Right forelimb (tissue), 1 donor: ENCODE measurements around the gene GLOD5.
"Not testable (repeated sequence)": the region's sequence is repeated elsewhere in the genome, so short reads cannot be mapped to it uniquely, and the experiment has no call there.

Source experiments
- DNase-seq: peaks from one replicate; pipeline ENCODE4 v3.0.0-alpha.2; 2018

GLOD5 gene

DNA sequence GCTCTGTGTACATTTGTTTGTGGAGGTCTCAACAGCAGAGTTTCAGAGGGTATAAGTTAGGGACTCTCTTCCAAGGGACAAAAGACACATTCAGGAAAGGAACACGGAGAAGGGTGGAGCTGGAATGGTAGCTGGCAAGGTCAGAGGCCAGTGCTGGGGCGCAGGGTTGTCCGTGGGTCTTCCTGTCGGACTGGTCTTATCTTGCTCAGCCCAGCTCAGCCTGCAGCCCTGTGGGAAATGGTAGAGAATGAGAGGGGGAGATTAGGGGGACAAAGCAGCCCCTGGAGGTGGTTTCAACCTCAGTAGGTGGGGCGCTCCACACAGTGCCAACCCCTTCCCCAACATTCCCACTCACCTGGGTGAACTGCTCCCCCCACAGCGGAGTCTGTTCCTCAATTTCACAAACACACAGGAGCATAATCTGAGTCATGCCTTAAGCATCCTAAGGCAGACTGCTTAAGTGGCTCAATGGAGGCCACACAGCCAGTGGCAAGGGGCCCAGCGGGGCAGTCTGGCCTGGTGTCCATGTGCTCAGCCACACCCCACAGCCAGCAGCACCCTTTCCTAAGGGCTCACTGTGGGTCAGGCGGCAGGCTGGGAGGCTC lies 33.5 kb downstream of the GLOD5 start:
- DNase-seq, result no peak

DNA sequence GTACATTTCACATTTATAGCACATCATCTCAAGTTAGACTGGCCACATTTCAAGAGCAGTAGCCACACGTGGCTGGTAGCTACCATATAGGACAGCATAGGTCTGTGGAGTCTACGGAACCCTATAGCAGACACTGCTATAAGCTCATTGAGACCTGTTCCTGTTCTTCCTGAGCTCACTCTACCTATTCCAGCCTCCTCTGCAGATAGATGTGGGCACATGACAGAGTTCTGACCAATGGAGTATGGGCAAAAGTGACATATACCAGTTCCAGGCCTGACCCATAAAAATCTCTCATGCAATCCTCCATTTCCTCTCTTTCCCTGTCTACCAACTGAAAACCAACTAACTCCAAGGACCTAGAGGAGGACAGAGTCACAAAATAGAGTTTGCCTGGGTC lies 36.8 kb downstream of the GLOD5 start:
- no peak for DNase-seq

DNA sequence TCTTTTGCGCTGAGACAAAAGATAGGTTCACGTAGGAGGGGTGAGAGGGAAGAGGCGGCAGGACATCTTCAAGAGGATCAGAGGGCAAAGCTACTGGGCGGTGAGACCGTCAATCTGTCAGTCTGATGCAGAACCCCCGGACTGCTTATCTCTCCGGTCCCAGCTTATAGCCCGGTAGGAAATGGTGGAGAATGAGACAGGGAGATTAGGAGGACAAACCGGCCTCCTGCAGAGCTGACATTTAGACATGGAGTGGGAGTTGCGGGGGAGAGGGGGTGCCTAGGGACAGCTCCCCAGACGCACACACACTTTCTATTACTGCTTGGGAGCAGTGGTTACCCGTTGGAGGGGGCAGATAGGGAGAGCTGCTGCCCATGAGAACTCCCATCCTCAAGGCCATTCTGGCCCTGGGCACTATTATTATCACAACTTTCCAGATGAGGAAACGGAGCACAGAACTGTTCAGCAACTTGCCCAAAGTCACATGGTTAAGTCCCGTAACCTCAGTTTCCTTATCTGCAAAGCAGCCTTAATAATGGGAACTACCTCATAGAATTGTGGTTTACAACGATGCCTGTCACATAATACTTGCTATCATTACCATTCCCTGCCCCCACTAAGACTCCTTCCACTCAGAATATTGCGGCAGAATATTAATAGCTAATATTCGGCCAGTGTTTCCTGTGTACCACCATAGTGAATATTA lies 39.2 kb downstream of the GLOD5 start:
- no peak for DNase-seq

DNA sequence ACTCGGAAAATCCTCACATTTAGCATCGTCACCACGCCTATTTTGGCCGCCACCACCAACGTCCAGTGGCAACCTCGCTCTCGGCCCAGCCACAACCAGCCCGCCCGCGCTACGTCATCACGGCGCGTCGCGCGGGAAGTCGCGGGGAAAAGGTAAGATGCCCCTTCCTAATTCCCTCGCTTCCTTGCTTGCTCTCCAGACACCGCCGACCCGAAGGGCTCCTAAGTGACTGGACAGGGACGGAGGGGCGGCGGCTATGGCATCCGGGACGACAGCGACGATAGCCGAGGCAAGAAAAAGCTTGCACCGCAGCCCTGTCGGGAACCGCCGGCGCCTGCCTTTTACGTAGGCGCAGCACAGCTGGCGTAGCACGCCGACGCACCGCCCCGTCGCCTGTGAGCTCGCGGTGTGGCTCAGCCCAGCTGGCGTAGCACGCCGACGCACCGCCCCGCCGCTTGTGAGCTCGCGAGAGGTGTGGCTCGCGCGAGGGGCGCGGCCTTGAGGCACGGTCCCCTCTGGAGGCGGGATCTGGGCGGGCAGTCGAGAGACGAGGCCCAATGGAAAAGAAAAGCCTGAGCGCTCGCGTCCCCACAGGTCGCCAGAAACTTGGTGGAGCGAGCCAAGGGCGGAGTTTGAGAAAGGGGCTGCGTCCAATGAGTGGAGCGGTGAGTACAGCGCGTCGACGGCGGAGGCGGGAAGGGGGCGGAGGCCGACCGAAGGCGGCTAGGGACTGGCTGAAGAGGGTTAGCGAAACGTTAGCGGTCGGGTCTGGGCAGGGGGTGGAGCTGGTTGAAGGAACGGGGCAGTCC lies 39.9 kb downstream of the GLOD5 start, which contains the start of gene HDAC6:
TSS of gene HDAC6 (plus strand) at position 788 of the 809 bp plus-strand sequence. CDS start 626 bp downstream, outside the sequence.
- DNase-seq, result peak; percentile 94

DNA sequence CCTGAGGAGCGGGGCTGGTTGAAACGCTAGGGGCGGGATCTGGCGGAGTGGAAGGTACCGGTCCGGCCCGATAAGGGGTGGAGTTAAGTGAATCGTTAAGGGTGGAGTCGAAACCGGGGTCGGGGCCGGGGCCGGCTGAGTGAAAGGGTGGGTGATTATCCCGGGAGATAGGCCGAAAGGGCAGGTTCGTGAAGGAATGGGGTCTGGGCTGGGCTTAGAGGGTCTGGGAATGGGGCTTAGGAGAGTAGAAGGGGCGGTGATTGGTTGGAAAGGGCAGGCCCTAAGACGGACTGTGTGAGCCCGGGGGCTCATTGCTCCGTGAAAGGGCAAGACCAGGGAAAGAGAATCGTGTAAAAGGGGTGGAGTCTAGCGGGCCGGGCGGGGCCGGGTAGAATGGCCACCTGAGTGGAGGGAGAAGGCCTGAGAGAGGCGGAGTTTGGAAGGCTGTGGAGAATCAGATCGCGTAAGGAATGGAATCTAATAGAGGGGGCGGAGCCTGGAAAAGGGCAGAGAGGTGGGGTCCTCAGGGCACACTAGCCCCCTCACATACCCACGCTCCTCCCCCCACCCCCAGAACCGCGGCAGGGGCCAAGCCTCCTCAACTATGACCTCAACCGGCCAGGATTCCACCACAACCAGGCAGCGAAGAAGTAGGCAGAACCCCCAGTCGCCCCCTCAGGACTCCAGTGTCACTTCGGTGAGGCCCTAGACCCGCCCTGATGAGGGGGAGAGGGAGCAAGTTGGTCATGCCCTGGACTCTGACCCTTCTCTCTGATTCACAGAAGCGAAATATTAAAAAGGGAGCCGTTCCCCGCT lies 40.8 kb downstream of the GLOD5 start:
- peak; percentile 79 for DNase-seq

DNA sequence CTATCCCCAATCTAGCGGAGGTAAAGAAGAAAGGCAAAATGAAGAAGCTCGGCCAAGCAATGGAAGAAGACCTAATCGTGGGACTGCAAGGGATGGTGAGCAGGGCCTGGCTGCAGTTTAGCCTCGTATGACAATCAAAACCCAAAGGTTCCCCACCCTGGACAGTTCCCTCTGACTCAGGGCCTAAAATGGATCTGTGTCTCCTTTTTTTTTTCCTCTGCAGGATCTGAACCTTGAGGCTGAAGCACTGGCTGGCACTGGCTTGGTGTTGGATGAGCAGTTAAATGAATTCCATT lies 41.3 kb downstream of the GLOD5 start:
- DNase-seq, result no peak

DNA sequence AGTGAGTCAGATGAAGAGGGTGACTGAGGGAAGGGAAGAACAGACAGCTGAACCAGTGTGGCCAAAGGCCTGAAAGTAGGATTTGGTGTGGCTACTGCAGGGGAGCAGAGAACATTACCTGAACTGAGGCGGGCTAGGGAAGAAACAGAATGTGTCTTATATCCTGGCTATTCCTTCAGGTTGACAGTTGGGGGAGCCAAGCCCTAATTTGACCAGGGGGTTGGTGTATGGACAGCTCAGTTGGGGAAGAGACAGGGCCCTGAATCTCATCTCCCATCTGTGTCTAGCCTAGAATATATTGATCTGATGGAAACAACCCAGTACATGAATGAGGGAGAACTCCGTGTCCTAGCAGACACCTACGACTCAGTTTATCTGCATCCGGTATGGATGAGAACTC lies 44.5 kb downstream of the GLOD5 start:
- DNase-seq, result no peak

DNA sequence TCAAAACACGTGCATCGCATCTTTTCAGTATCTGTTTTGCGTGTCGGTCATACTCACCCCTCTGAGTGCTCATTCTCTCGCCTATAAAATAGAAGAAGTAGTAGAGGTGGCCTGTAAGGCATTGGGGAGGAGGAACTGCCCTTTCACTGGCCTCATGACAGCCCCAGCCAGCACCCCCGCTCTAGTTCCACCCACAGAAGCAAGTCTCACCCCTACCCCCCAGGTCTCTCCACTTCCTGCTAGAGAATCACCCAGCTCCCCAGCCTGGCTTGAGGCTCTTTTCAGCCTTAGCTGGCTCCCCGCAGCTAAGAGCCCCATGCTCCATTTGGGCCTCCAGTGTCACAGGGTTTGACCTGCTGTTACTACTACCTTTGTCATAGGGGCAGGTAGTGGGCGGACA lies 52.1 kb downstream of the GLOD5 start:
- no peak for DNase-seq

DNA sequence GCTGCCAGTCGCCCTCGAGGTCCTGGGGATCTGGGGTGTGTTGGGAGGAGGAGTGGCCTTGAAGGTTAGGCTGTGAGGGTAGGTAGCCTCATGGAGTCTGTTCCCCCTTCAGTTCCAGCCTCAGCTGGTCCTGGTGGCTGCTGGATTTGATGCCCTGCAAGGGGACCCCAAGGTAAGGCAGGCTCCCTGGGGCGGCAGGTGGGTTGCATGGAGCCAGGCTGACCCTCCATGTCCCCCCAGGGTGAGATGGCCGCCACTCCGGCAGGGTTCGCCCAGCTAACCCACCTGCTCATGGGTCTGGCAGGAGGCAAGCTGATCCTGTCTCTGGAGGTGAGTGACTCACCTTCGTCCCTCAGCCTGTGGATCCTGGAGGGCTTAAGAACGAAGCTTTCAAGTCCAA lies 53.2 kb downstream of the GLOD5 start:
- no peak for DNase-seq

DNA sequence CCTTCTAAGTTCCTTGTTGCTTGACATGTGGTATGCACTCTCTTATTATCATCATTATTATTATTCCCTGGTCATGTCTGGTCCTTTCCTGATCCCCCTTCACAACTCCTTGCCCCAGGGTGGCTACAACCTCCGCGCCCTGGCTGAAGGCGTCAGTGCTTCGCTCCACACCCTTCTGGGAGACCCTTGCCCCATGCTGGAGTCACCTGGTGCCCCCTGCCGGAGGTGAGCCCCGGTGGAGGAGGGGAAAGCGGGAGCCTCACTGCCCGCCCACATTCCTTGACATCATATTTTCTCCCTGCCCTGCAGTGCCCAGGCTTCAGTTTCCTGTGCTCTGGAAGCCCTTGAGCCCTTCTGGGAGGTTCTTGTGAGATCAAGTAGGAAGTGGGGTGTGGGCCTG lies 53.7 kb downstream of the GLOD5 start:
- DNase-seq, result no peak

DNA sequence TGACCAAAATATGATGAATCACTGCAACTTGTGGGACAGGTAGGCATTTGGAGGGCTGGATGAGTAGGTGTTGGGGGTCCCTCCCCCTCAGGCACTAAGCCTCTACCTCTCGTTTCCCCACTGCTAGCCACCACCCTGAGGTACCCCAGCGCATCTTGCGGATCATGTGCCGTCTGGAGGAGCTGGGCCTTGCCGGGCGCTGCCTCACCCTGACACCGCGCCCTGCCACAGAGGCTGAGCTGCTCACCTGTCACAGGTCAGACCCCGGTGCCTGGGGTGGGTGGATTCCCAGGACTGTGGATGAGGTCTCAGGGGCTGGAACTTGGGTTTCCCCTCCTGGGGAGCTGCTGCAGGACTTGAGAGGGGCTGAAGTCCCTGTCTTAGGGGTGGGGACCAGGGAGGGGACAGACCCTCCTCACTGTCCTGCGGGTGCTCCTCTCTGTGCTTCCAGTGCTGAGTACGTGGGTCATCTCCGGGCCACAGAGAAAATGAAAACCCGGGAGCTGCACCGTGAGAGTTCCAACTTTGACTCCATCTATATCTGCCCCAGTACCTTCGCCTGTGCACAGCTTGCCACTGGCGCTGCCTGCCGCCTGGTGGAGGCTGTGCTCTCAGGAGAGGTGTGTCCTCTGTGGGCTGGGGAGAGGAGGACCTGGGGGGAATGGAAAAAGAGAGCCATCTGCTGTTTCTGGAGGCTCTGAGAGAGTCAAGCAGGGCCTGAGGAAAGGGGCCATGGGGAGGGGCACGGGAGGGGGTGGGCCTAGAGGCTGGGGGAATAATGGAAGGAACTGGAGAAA lies 54.7 kb downstream of the GLOD5 start:
- DNase-seq, result no peak

DNA sequence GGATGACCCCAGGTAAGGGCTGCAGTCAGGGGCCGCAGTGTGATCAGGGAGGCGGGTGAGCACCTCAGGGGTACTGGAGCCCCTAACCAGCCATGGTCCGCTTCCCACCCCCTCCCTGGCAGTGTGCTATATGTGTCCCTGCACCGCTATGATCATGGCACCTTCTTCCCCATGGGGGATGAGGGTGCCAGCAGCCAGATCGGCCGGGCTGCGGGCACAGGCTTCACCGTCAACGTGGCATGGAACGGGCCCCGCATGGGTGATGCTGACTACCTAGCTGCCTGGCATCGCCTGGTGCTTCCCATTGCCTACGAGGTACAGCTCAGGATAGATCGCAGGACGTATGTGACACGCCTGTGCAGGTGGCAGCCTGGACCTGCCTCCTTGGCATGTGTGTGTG lies 56.6 kb downstream of the GLOD5 start:
- no peak for DNase-seq

DNA sequence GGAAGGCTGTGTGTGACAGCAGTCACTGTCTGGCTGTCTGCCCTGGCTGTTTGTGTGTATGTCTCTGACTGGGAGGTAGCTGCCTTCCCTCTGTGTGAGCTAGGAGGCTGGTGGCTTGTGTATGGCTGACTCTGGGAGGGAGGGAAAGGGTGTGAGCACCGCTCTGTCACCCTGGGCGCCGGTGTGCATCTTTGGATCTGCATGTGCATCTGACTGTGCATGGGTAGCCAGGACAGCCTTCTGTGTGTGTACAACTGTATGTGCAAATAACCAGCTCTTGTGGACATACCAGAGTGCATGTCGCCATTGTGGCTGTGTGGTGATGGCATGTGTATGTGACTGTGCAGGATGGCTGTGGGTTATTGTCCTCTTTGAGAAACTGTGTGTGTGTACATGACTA lies 57.3 kb downstream of the GLOD5 start:
- DNase-seq, result no peak

DNA sequence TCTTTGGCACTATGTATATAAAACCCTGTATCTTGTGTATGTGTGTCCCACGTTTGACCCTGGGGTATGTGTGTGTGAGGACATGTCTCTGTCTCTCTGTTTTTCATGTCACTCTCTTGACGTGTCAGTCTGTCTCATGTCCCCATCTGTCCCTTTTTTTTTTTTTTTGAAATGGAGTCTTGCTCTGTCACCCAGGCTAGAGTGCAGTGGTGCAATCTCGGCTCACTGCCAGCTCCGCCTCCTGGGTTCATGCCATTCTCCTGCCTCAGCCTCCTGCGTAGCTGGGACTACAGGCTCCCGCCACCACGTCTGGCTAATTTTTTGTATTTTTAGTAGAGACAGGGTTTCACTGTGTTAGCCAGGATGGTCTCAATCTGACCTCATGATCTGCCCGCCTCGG lies 57.8 kb downstream of the GLOD5 start:
- DNase-seq, result not testable (repeated sequence)

DNA sequence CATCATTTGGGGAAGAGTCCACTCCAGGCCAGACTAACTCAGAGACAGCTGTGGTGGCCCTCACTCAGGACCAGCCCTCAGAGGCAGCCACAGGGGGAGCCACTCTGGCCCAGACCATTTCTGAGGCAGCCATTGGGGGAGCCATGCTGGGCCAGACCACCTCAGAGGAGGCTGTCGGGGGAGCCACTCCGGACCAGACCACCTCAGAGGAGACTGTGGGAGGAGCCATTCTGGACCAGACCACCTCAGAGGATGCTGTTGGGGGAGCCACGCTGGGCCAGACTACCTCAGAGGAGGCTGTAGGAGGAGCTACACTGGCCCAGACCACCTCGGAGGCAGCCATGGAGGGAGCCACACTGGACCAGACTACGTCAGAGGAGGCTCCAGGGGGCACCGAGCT lies 61.5 kb downstream of the GLOD5 start:
- DNase-seq, result no peak
